OCI-LY1 (cell line): Measurements from ENCODE around the gene PWP2.
"Not testable (repeated sequence)": the region's sequence is repeated elsewhere in the genome, so short reads cannot be mapped to it uniquely, and the experiment has no call there.

Experiments used
- CTCF ChIP-seq: fragments of 200-600 bp; sonication (generic), shearing (Covaris generic); IDR thresholded peaks from 2 replicates; pipeline ENCODE4 v1.5.1; 2017; ENCODE audit warnings: mild to moderate bottlenecking, antibody characterized with exemption, low read length, moderate library complexity, mixed read lengths
- EZH2 ChIP-seq: fragments of 200-600 bp; sonication (generic), shearing (Covaris generic); IDR thresholded peaks from 2 replicates; pipeline ENCODE4 v1.8.0; 2017; ENCODE audit warnings: borderline replicate concordance, mixed run types, mild to moderate bottlenecking, antibody characterized with exemption, low read length, moderate library complexity, mixed read lengths

- TF ChIP-seq CTCF, EZH2: not testable (repeated sequence)
These were observed 36.8 kb downstream of the PWP2 start for GRCh38 chr21:44143996-44144395.
